GM12878 (cell line): ENCODE results near the gene HMCN1.

Experiments
- CTCF ChIP-seq, 3 experiments: IDR thresholded peaks in 2 of 3; conservative IDR thresholded peaks in 1 of 3; 2 replicates each; pipeline ENCODE4 v1.5.1; 2011; ENCODE audit warnings: low read depth in 3 of 3, low read length in 3 of 3, mild to moderate bottlenecking in 3 of 3, control low read depth in 2 of 3, moderate library complexity in 2 of 3, inconsistent platforms in 1 of 3, mixed read lengths in 1 of 3; ENCODE audit not compliant: control insufficient read depth in 2 of 3, insufficient read depth in 1 of 3; ENCODE audit errors: extremely low read depth in 1 of 3
- HDAC2 ChIP-seq: fragments of 200-600 bp; sonication (generic); IDR thresholded peaks from 2 replicates; pipeline ENCODE4 v1.6.1; 2017
- PKNOX1 ChIP-seq: fragments of 450-650 bp; IDR thresholded peaks from 2 replicates; pipeline ENCODE4 v1.6.1; 2016; ENCODE audit warnings: mild to moderate bottlenecking
- ZNF274 ChIP-seq: IDR thresholded peaks from one replicate; pipeline ENCODE4 v1.8.0; 2011; ENCODE audit not compliant: insufficient read length, insufficient read depth
- ZZZ3 ChIP-seq: IDR thresholded peaks from 2 replicates; pipeline ENCODE4 v1.6.1; 2011; ENCODE audit warnings: low read depth; ENCODE audit not compliant: control insufficient read depth, insufficient read length

GRCh38 chr1:186214791-186215190 lies 480.6 kb downstream of the HMCN1 start:
- TF ChIP-seq CTCF (IDR thresholded peaks at IDR 0.05 in 2 of 3, conservative IDR thresholded peaks at IDR 0.05 in 1 of 3; ENCODE audit: control insufficient read depth in 2 of 3, extremely low read depth in 1 of 3, insufficient read depth in 1 of 3, low read depth in 3 of 3, low read length in 3 of 3) (no peak), ZNF274 (no peak), PKNOX1 (no peak), HDAC2 (no peak), ZZZ3 (no peak)
